Stimulated activated CD8-positive, alpha-beta memory T cell treated with anti-CD3 and anti-CD28 coated beads, Interleukin-7, amount 100 ng/mL, for 1 hour (primary cell): ENCODE data around the gene FAM83E.
"Not testable (repeated sequence)": the region's sequence is repeated elsewhere in the genome, so short reads cannot be mapped to it uniquely, and the experiment has no call there.

Experiments
- DNase-seq, 2 donors: peaks; one replicate each; pipeline ENCODE4 v3.0.0-alpha.2; 2020; ENCODE audit warnings: low read depth in 2 of 2

Gene FAM83E

DNA sequence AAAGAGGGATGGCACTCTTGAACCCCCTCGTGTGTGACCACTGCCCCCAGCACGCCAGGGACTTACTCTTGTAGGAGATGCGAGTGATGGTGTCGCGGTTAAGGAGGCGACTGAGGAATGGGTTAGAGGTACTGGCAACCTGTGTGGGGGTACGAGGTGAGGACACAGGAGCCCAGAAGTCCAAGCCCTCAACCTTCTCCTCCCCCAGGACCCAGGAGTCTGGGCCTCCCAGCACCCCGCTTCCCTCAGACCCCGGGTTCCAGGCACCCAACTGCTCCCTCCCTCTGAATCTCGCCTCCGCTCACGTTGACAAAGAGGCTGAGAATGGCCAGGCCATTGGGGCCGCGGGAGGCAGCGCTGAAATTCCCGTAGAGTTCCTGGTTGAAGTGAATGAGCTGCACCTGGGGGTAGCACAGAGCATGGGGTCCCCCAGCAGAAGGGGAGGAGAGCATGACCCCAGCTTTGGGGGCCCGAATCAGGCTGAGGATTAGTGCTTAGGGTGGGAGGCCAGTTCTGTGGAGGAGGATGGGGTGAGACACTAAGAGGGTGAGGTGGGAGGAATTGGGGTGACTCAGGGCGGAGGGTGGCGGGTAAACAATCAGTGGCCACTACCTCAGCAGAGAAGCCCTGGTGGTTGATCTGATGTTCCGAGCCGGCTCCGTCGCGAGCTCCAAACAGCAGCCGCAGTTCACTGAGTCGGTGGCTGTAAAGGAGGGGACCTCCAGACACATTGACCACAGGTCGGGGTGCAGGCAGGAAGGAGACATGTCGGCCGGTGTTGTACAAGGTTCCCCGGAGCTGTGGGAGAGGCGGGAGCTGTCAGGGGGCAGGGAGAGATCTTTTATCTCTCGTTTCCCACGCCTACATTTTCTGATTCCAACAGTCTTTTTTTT is 24.9 kb upstream of the FAM83E start:
- DNase-seq: no peak

DNA sequence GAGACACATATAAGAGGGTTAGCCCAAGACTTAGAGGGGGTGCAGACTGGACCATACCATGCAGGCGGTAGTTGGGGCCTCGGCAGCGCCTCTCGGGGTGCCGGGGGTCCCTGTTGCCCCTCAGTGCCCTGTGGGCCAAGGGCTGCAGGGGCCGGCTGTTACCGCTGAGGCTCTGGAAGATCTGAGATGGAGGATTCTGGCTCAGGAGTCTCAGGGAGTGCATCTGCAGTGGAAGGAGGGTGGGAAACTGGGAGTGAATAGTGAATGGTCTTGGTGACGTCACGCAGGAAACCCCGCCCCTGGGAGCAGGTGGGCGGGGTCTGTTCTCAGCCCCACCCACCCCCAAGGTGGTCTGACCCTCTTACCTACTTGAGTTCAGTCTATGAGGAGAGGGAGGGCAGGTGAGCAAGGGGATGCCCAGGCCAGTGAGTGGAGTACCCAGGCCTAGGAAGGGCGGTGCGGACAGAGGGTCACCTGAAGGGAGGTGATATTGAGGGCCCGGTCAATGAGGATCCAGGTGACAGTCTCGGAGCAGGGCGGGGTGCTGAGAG is 24.0 kb upstream of the FAM83E start:
- DNase-seq: no peak

DNA sequence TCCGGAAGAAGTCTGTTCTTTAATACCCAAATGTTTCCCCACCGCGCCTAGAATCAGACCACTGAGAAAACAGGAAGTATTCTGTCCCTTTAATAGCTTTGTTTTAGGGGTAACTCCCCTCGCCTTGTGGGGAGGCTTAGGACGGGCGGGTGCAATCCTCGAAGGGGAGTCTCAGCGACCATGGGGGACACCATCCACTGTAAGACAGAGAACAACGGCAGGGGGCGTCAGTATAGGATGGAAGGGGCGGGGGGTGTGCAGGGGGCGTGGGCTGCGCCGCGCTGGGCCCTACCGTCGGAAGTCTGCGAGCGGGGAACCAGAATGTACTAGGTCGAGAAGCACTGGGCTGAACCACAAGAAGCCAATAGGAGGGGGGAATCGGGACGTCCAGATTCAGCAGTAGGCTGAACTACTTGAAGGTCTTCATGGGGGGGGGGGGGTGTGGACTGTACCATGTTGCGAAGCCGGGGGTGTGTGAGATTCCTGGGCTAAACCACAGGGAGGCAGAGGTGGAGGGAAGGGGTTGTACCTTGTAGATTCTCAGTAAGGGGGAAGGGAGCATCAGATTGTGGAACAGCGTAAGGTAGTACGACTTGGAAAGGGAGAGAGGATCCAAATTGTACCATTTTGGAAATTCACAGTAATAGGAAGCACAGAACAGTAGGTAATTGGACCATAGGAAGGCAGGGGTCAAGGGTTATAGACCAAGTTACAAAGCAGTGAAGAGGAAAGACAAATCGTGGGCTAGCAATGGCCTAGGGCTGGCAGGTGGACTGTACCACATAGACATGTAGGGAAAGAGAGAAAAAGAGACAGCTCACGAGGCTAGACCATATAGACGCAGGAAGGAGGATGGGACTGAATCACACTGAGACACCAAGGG is 23.3 kb upstream of the FAM83E start:
- DNase-seq: peak in 1 of 2 donors; percentile 58

- peak; percentile 98 to 99 for DNase-seq
Measured at GRCh38 chr19:48637449-48637947, 22.6 kb upstream of the FAM83E start.

GRCh38 chr19:48636859-48637448 is 22.1 kb upstream of the FAM83E start, which contains the start of gene DBP:
TSS of gene DBP (minus strand) at chr19:48637379. CDS start at chr19:48636994, 385 bp downstream.
- no peak for DNase-seq

DNA sequence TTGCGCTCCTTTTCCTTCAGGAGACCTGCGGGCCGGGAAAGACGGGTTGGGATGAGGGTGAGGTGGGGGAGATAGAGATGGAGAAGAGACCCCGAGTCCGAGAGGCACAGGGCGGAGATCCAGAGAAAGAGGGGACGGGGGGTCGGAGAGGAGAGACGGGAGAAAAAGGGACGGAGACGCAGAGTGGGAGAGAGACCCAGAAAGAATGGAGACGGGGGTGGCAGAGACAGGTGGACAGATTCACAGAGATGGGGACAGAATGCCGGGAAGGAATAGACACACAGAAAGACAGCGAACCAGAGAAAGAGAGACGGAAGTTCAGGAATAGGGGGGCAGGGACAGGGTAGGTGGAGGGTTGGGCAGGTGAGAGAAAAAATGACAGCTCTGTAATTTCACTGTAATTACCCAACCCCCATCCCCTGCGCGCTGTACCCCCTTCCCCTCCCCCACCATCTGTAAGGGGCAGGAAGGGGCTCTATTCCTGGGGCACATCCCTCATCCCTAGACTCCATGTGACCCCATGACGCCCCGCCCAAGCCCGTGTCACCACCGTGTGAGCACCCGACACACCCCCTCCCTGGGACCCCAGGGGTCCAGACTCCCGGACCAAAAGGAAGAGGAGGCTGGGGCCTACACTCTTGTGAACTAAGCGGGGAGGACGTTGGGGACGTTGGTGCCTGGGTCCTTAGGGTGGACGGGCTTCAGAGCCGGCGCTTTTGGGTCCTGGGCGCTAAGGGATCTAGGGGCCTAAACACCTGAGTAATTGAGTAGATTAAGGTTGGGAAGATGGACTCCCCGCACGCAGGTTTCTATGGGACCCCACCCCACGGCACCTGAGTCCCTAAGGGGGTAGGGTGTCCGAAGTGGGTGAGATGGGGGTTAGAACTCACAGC is 21.3 kb upstream of the FAM83E start:
- no peak for DNase-seq

GRCh38 chr19:48635263-48635965 is 20.5 kb upstream of the FAM83E start:
- DNase-seq: peak in 1 of 2 donors; percentile 62

DNA sequence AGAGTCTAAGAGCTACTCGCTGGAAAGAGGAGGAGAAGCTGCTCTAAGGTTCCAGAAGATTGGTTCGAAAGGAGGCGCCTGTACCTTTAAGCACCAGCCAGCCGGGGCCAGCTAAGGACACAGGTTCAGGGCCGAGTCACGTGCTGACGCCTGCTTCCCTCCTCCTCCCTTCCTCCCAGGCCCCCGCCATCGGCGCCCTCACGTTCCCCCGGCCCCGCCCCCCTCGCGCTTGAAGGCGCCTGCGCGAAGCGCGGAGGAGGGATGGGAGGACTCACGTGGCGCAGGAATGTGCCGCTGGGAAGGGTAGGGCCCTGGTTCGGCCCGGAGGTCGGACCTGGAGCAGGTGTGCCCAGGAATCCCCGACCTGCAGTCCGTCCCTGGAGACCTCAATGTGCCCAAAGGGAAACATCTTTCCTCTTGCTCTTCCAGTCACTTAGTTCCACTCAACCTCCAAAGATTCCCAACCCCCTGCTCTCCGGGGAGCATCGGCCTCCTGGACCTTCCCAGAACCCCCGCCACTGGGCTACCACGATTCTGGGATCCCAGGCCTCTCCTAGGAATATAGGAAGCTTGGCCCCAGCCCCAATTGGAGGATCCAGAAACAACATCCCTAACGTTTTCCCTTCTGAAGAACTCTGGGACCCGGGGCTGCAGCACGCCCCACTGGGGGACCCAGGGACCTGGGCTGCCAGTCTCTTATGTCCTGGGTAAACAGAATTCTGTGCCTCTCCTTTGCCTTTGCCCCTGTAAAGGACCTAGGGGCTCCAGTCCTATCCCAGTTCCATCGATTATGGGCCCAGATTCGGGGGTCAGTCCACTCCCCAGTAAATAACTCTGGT is 19.8 kb upstream of the FAM83E start:
- peak; percentile 78 to 81 for DNase-seq

DNA sequence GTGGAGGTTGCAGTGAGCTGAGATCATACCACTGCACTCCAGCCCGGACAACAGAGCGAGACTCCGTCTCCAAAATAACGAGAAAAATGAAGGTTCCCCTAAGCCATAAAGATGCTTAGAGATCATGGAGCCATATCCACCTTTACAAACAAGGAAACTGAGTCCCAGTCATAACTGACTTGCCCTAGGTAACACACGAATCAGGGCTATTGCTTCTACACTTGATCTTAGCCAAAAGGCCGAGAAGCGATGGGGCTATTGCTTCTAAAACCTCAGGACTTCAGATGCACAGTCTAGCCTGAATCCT is 19.1 kb upstream of the FAM83E start:
- no peak for DNase-seq

GRCh38 chr19:48633148-48634035 is 18.5 kb upstream of the FAM83E start:
- DNase-seq: no peak

DNA sequence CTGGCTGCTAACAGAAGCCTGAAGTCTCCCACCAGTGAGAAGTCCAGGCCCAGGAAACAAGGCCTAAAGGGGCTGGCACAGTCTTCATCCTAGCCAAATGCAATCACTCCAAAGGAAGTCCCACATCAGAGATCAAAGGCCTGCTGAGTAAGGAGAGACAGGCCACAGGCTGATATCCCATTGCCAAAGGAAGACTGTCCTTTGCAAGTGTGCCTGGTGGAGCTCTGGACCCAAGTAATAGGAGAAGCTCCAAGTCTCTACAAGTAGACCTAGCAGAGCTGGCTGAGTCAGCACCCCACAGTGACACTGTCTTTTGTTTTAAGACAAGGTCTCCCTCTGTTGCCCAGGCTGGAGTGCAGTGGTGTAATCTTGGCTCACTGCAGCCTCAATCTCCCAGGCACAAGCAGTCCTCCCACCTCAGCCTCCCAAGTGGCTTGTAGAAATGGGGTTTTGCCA is 17.8 kb upstream of the FAM83E start:
- DNase-seq: no peak

DNA sequence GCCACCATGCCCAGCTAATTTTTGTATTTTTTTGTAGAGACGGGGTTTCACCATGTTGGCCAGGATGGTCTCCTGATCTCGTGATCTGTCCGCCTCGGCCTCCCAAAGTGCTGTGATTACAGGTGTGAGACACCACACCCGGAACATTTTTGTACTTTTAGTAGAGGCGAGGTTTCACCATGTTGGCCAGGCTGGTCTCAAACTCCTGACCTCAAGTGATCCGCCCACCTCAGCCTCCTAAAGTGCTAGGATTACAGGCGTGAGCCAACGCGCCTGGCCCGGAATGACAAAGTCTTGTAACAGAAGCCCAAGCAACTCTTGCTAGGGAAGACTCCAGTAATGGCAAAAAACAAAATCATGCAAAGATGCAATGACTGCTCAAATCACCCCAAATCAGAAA is 17.4 kb upstream of the FAM83E start:
- not testable (repeated sequence) for DNase-seq

DNA sequence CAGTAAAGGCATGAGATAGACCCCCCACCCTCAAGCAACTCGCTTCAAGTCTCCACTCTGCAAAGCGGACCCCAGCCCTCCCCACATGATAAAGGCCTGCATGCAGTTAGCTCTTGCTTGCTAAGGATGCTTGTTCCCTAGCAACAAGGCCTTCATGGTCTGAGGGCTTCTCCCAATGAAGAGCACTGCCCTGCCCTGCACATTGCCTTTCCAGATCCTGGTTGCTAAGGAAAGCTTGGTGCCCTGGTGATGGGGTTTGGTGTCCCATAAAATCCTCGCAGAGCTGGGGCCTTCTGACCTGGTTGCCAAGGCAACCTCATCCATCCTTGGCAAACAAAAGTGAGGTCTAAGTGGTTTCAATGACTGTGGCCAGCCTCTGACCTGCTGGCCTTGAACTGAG is 16.3 kb upstream of the FAM83E start:
- DNase-seq: no peak

GRCh38 chr19:48630296-48631063 is 15.6 kb upstream of the FAM83E start:
- DNase-seq: no peak

DNA sequence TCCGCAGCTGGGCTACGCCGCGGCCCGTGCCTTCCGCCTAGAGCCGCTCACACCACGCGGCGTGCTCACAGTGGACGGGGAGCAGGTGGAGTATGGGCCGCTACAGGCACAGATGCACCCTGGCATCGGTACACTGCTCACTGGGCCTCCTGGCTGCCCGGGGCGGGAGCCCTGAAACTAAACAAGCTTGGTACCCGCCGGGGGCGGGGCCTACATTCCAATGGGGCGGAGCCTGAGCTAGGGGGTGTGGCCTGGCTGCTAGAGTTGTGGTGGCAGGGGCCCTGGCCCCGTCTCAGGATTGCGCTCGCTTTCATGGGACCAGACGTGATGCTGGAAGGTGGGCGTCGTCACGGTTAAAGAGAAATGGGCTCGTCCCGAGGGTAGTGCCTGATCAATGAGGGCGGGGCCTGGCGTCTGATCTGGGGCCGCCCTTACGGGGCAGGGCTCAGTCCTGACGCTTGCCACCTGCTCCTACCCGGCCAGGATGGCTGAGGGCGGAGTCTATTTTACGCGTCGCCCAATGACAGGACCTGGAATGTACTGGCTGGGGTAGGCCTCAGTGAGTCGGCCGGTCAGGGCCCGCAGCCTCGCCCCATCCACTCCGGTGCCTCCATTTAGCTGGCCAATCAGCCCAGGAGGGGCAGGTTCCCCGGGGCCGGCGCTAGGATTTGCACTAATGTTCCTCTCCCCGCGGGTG is 14.9 kb upstream of the FAM83E start:
- DNase-seq: no peak

- DNase-seq: no peak
Measured at GRCh38 chr19:48629297-48629598, 14.4 kb upstream of the FAM83E start.
